ENCODE measurements around the gene SPEM3.

The SPEM3 gene

GRCh38 chr17:7403977-7404736 lies 24.5 kb upstream of the SPEM3 start, which contains the start of gene TMEM256:
TSS of gene TMEM256 (minus strand) at chr17:7404097. CDS start at chr17:7404084, 13 bp downstream.
- DNase-seq (ENCODE audit: low spot score) = peak; percentile 100

GRCh38 chr17:7404737-7405349 lies 23.8 kb upstream of the SPEM3 start:
- DNase-seq (ENCODE audit: low spot score) = peak; percentile 90

GRCh38 chr17:7405350-7406234 lies 23.1 kb upstream of the SPEM3 start:
- DNase-seq (ENCODE audit: low spot score) = peak; percentile 77

- no peak for DNase-seq (ENCODE audit: low spot score)
Observed at GRCh38 chr17:7406235-7406825, 22.3 kb upstream of the SPEM3 start.

- DNase-seq (ENCODE audit: low spot score) = no peak
Observed at GRCh38 chr17:7407082-7407481, 21.6 kb upstream of the SPEM3 start.

- no peak for DNase-seq (ENCODE audit: low spot score)
Observed at GRCh38 chr17:7407485-7408251, 21.0 kb upstream of the SPEM3 start, which contains the start of gene NLGN2. TSS of gene NLGN2 (plus strand) at chr17:7407845. CDS start at chr17:7408256, 411 bp downstream.

- DNase-seq (ENCODE audit: low spot score) = no peak
Observed at GRCh38 chr17:7408252-7408727, 20.4 kb upstream of the SPEM3 start.

- no peak for DNase-seq (ENCODE audit: low spot score)
Observed at GRCh38 chr17:7408863-7409262, 19.8 kb upstream of the SPEM3 start.

- no peak for DNase-seq (ENCODE audit: low spot score)
Observed at GRCh38 chr17:7409716-7410115, 18.9 kb upstream of the SPEM3 start.

GRCh38 chr17:7410634-7411426 lies 17.8 kb upstream of the SPEM3 start:
- no peak for DNase-seq (ENCODE audit: low spot score)

- DNase-seq (ENCODE audit: low spot score) = no peak
Observed at GRCh38 chr17:7411427-7411750, 17.3 kb upstream of the SPEM3 start.

- no peak for DNase-seq (ENCODE audit: low spot score)
Observed at GRCh38 chr17:7413346-7413985, 15.2 kb upstream of the SPEM3 start.

- no peak for DNase-seq (ENCODE audit: low spot score)
Observed at GRCh38 chr17:7414837-7415236, 13.8 kb upstream of the SPEM3 start.

- no peak for DNase-seq (ENCODE audit: low spot score)
Observed at GRCh38 chr17:7415784-7416183, 12.9 kb upstream of the SPEM3 start.

- no peak for DNase-seq (ENCODE audit: low spot score)
Observed at GRCh38 chr17:7416323-7416722, 12.3 kb upstream of the SPEM3 start.

- no peak for DNase-seq (ENCODE audit: low spot score)
Observed at GRCh38 chr17:7417056-7417655, 11.5 kb upstream of the SPEM3 start.

- no peak for DNase-seq (ENCODE audit: low spot score)
Observed at GRCh38 chr17:7418472-7419152, 10.0 kb upstream of the SPEM3 start.

- DNase-seq (ENCODE audit: low spot score) = peak; percentile 77
Observed at GRCh38 chr17:7419819-7420610, 8.6 kb upstream of the SPEM3 start, which contains the start of gene SPEM1. TSS of gene SPEM1 (plus strand) at chr17:7420324. CDS start at chr17:7420385, 61 bp downstream.
